A549 (cell line): ENCODE data around the gene NSMF. TPM values are rescaled to one million over a fixed set of nuclear protein-coding genes. Genes with fewer than 3 reads are reported as not detected.

ENCODE experiments used
- ATAC-seq, 2 experiments: fragments of 200-7000 bp in 1 of 2; fragments of >200 bp in 1 of 2; cut with Nextera tagmentation in 1 of 2; cut with Tn5 transposase in 1 of 2; 3 replicates each; pipeline versions ENCODE4 v1.8.0 to v1.9.1; 2018 to 2020; ENCODE audit warnings: mild to moderate bottlenecking in 1 of 2, moderate library complexity in 1 of 2
- CTCF ChIA-PET: fragments of 300-600 bp; sonication (Branson Sonifier 250); formaldehyde crosslinking; extraction: SDS; loops from one replicate; lab custom pipeline; 2021; ENCODE audit warnings: antibody characterized with exemption, inconsistent platforms; lab: Yijun Ruan, JAX
- POLR2A ChIA-PET: fragments of 350-600 bp; formaldehyde crosslinking; extraction: SDS; loops from one replicate; lab custom pipeline; 2021; ENCODE audit warnings: antibody characterized with exemption, inconsistent platforms; lab: Yijun Ruan, JAX
- DNase-seq, 2 experiments: peaks; one replicate each; pipeline versions ENCODE4 v3.0.0 to v3.0.0-alpha.2; 2011 to 2016; ENCODE audit warnings: low read depth in 1 of 2, low spot score in 1 of 2
- FAIRE-seq: peaks from 2 replicates; lab custom pipeline; 2011; peaks lifted over from hg19 to GRCh38; lab: Jason Lieb, UNC
- H3K27ac ChIP-seq, 2 experiments: fragments of >200 bp; sonication (Bioruptor Twin); formaldehyde crosslinking; 3 replicates each; pipeline ENCODE4 v1.5.1; 2016 to 2017
- H3K4me1 ChIP-seq: fragments of >200 bp; sonication (Bioruptor Twin); formaldehyde crosslinking; 3 replicates; pipeline ENCODE4 v1.6.1; 2016
- H3K4me2 ChIP-seq: fragments of >200 bp; sonication (Bioruptor Twin); formaldehyde crosslinking; 3 replicates; pipeline ENCODE4 v1.6.1; 2016
- H3K4me3 ChIP-seq: fragments of >200 bp; sonication (Bioruptor Twin); formaldehyde crosslinking; 3 replicates; pipeline ENCODE4 v1.5.1; 2016
- H3K9me3 ChIP-seq: fragments of >200 bp; sonication (Bioruptor Twin); formaldehyde crosslinking; 3 replicates; pipeline ENCODE4 v1.6.1; 2016
- ATOH8 ChIP-seq: fragments of 250-450 bp; sonication (Bioruptor Pico); IDR thresholded peaks from 2 replicates; pipeline ENCODE4 v1.5.0; 2020; ENCODE audit warnings: low read depth, mild to moderate bottlenecking, moderate library complexity
- BCL3 ChIP-seq: fragments of >200 bp; sonication (Bioruptor Twin); formaldehyde crosslinking; IDR thresholded peaks from 3 replicates; pipeline ENCODE4 v1.6.1; 2016
- BHLHE40 ChIP-seq: IDR thresholded peaks from 2 replicates; pipeline ENCODE4 v1.6.1; 2012; ENCODE audit warnings: low read depth, low read length, inconsistent platforms
- CEBPB ChIP-seq, 2 experiments: fragments of >200 bp in 1 of 2; sonication (Bioruptor Twin) in 1 of 2; formaldehyde crosslinking in 1 of 2; IDR thresholded peaks; 2 replicates each; pipeline ENCODE4 v1.6.1; 2012 to 2016
- CHD2 ChIP-seq: fragments of 150-350 bp; IDR thresholded peaks from 2 replicates; pipeline ENCODE4 v1.6.1; 2014; ENCODE audit warnings: low read length; ENCODE audit not compliant: partially characterized antibody
- ESRRA ChIP-seq: fragments of 150-350 bp; IDR thresholded peaks from 2 replicates; pipeline ENCODE4 v1.6.1; 2014; ENCODE audit warnings: mild to moderate bottlenecking, low read length, borderline replicate concordance
- FOSL2 ChIP-seq, 2 experiments: fragments of 450-650 bp in 1 of 2; fragments of >200 bp in 1 of 2; sonication (Bioruptor Twin) in 1 of 2; formaldehyde crosslinking; IDR thresholded peaks; 2 replicates each; pipeline versions ENCODE4 v1.5.0 to v1.6.1; 2016 to 2020; ENCODE audit warnings: mild to moderate bottlenecking in 1 of 2, moderate library complexity in 1 of 2
- FOXS1 ChIP-seq: fragments of 250-450 bp; sonication (Bioruptor Pico); IDR thresholded peaks from 2 replicates; pipeline ENCODE4 v1.5.0; 2020; ENCODE audit warnings: mild to moderate bottlenecking, moderate library complexity
- HMGXB4 ChIP-seq: fragments of 250-450 bp; sonication (Bioruptor Pico); IDR thresholded peaks from 2 replicates; pipeline ENCODE4 v1.5.0; 2021; ENCODE audit warnings: mild to moderate bottlenecking, moderate library complexity, borderline replicate concordance
- MAX ChIP-seq: IDR thresholded peaks from 2 replicates; pipeline ENCODE4 v1.6.1; 2012
- NR3C1 ChIP-seq: fragments of >200 bp; sonication (Bioruptor Twin); formaldehyde crosslinking; IDR thresholded peaks from 3 replicates; pipeline ENCODE4 v1.6.1; 2017
- PBX3 ChIP-seq: IDR thresholded peaks from 2 replicates; pipeline ENCODE4 v1.6.1; 2012
- POLR2A ChIP-seq: IDR thresholded peaks from 2 replicates; pipeline ENCODE4 v1.6.1; 2012; ENCODE audit warnings: mild to moderate bottlenecking, low read length
- RARB ChIP-seq: fragments of 250-450 bp; sonication (Bioruptor Pico); IDR thresholded peaks from 2 replicates; pipeline ENCODE4 v1.8.0; 2021; ENCODE audit warnings: mild to moderate bottlenecking, moderate library complexity
- REST ChIP-seq: fragments of 200-600 bp; sonication (generic); IDR thresholded peaks from 2 replicates; pipeline ENCODE4 v1.6.1; 2016; ENCODE audit warnings: antibody characterized with exemption, mild to moderate bottlenecking, moderate library complexity
- SMC3 ChIP-seq: fragments of >200 bp; sonication (Bioruptor Twin); formaldehyde crosslinking; IDR thresholded peaks from 3 replicates; pipeline ENCODE4 v1.6.1; 2018; ENCODE audit warnings: inconsistent platforms
- USF2 ChIP-seq: fragments of 450-650 bp; IDR thresholded peaks from 2 replicates; pipeline ENCODE4 v1.6.1; 2014; ENCODE audit warnings: antibody characterized with exemption
- ZNF302 ChIP-seq: fragments of 250-450 bp; sonication (Bioruptor Pico); IDR thresholded peaks from 2 replicates; pipeline ENCODE4 v1.9.0; 2021; ENCODE audit warnings: inconsistent platforms, mild to moderate bottlenecking, moderate library complexity
- WGBS: methylation state at CpG from one replicate; pipeline ENCODE4 v1.1.6; 2017; ENCODE audit errors: missing lambda C conversion rate; 5-methylcytosine and 5-hydroxymethylcytosine counted together
- polyA plus RNA-seq, 4 experiments: library from polyadenylated mRNA; depleted of rRNA in 3 of 4; stranded (reverse); fragments of >200 nt; fragmentation: RNase III in 1 of 4; extraction: RNeasy Plus Mini Kit Qiagen cat#74134 plus additional on column Dnase treatment in 1 of 4; gene quantifications; 2 replicates in 3 of 4; 3 replicates in 1 of 4; pipeline ENCODE4 v1.2.3, GENCODE V29; 2011 to 2017

NSMF gene
- polyA plus RNA-seq, 2 of the 4 experiments (the other 2 are of a cell fraction), result 16.0 to 29.2 TPM

- no peak for TF ChIP-seq USF2
Measured at GRCh38 chr9:137417161-137418021, 41.7 kb downstream of the NSMF start (continued).

- Histone ChIP-seq H3K4me3 (no peak overlapping the region), H3K4me2 (no peak overlapping the region), H3K27ac (no peak overlapping the region), H3K9me3 (no peaks in the 10 kb centered on the region), H3K4me1 (peaks cover 14% of the 10 kb centered on the region)
- FAIRE-seq (no peak), DNase-seq (no peak), ATAC-seq (no peak)
- POLR2A ChIA-PET, result no interaction called here
- WGBS, result 94% methylated on average over 18 of the region's 45 CpGs
- CTCF ChIA-PET, result interaction anchor here (0.8 to 1.3 kb wide), 2 partner anchors 9 to 130 kb away, joined by 3 to 5 read pairs; no protein-coding TSS in a partner anchor
- TF ChIP-seq BCL3 (no peak), SMC3 (no peak), ESRRA (no peak), ZNF302 (CRISPR knock-in tag) (no peak), BHLHE40 (no peak), RARB (CRISPR knock-in tag) (no peak), CEBPB (IDR thresholded peaks at IDR 0.05) (no peak), POLR2A (no peak), FOXS1 (CRISPR knock-in tag) (no peak), NR3C1 (no peak)
- TF ChIP-seq, all 56 proteins: peak for 0
Measured at GRCh38 chr9:137416563-137417151, 42.5 kb downstream of the NSMF start.

GRCh38 chr9:137416006-137416562 is 43.0 kb downstream of the NSMF start:
- no peak overlapping the region for H3K4me3 ChIP-seq
- H3K4me1 ChIP-seq, result peaks cover 17% of the 10 kb centered on the region
- CTCF ChIA-PET, result interaction anchor here (1.3 kb wide), 1 partner anchor 8 kb away, joined by 5 read pairs; no protein-coding TSS in a partner anchor
- DNase-seq, result no peak
- TF ChIP-seq FOSL2 (IDR thresholded peaks at IDR 0.05) (no peak), FOSL2 (CRISPR knock-in tag; IDR thresholded peaks at IDR 0.05) (no peak), MAX (no peak), PBX3 (no peak), HMGXB4 (CRISPR knock-in tag) (no peak), ATOH8 (CRISPR knock-in tag) (no peak), REST (no peak), ZNF302 (CRISPR knock-in tag) (no peak), CHD2 (no peak)
- TF ChIP-seq, all 56 proteins: peak for 0
- Histone ChIP-seq H3K27ac (no peak overlapping the region), H3K4me2 (no peak overlapping the region), H3K9me3 (no peaks in the 10 kb centered on the region)
- no peak for ATAC-seq
- FAIRE-seq, result no peak
- POLR2A ChIA-PET, result no interaction called here
- 92% methylated on average over 7 of the region's 23 CpGs for WGBS
